ENCODE results near the gene LAMB4. TPM values are rescaled to one million over a fixed set of nuclear protein-coding genes. Genes with fewer than 3 reads are reported as not detected.

The LAMB4 gene
- total RNA-seq, 1 donor from 2014 or later = not detected

DNA sequence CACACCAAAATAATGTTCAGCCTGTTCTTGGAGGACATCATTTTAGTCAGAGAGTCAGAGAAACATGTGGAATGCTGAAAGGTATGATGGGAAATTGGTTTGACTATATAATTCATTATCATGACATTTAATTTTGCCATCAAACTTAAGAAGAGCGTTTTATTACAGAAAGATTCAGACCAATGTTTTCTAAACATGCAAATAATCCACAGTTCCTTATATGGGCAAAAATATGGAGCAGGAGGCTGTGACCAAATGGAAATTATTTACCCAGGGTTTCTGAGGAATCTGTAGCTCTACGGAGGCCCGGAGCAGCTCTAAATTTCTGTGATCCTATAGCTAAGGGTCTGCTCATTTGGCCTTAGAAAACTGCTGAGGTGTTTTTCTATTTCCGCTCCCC lies 33.2 kb downstream of the LAMB4 start:
- TF ChIP-seq, protein P1, sequence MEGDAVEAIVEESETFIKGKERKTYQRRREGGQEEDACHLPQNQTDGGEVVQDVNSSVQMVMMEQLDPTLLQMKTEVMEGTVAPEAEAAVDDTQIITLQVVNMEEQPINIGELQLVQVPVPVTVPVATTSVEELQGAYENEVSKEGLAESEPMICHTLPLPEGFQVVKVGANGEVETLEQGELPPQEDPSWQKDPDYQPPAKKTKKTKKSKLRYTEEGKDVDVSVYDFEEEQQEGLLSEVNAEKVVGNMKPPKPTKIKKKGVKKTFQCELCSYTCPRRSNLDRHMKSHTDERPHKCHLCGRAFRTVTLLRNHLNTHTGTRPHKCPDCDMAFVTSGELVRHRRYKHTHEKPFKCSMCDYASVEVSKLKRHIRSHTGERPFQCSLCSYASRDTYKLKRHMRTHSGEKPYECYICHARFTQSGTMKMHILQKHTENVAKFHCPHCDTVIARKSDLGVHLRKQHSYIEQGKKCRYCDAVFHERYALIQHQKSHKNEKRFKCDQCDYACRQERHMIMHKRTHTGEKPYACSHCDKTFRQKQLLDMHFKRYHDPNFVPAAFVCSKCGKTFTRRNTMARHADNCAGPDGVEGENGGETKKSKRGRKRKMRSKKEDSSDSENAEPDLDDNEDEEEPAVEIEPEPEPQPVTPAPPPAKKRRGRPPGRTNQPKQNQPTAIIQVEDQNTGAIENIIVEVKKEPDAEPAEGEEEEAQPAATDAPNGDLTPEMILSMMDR (IDR thresholded peaks at IDR 0.05) = no peak
- ATAC-seq (no peak), DNase-seq (no peak)
- Histone ChIP-seq H3K36me3 (no peaks in the 10 kb centered on the region), H3K4me1 (peaks cover 22% of the 10 kb centered on the region), H3K27me3 (no peaks in the 10 kb centered on the region), H3K9me3 (no peaks in the 10 kb centered on the region), H3K4me3 (no peak overlapping the region), H3K27ac (no peak overlapping the region)
- intact Hi-C loops (cut with DNase I) = no loop called here

DNA sequence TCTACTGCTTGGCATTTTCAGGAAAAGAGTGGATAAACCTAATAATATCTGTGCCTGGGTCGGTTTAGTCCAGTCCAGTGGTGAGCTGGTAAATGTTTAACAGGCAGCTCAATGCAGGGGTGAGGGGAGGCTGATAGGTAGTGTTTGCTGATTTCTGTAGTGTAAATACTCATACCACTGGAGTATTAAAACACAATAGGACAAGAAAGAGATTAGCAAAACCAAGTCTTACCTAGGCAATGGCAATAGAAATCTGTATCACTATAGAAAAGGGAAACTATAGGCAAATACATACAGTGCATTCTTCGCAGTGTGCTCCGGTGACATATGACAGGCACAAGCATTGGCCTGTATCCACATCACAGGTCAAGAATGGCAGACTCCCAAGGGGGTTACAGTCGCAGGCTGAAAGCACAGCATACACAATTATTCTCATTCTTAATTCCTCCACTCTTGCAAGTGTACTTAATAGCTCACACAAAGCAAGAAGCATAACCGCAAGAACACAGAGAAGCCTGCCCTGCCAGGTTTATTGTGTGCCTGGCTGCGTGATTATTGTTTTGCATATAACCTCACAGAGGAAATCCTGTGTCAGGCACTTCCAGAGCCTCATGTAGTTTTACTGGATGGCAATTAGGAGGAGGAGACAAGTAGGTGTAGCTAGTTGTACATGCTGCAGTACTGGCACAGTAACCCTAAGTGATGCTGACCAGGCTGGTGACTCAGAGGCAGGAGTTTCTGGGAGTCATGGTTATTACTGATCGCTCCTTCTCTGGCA lies 35.0 kb downstream of the LAMB4 start:
- DNase-seq (no peak), ATAC-seq (peak; percentile 71)
- intact Hi-C loops (cut with DNase I) = no loop called here
- H3K27ac ChIP-seq = no peak overlapping the region
- H3K36me3 ChIP-seq = no peaks in the 10 kb centered on the region
- no peaks in the 10 kb centered on the region for H3K9me3 ChIP-seq
- no peak overlapping the region for H3K4me3 ChIP-seq
- TF ChIP-seq, protein P1 (IDR thresholded peaks at IDR 0.05) = no peak
- no peaks in the 10 kb centered on the region for H3K27me3 ChIP-seq
- peaks cover 22% of the 10 kb centered on the region for H3K4me1 ChIP-seq

DNA sequence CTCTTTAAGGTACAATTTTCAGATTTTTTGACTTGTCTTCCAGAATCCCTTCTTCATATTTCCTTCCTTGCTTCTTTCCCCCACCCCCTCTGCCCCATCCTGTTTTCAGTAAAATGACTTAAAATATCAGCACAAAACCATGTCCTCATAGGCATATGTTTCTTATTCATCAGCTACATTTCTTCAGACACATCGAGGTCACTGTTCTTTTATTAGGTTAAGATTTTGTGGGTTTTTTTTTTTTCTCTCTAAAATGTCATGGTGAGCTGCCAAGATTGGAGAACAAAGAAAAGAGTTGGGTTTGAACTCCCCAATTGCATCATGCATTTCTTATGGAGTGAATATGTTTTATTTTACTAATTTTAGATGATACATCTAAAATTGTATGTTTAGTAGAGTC lies 35.8 kb downstream of the LAMB4 start:
- no peak overlapping the region for H3K4me3 ChIP-seq
- H3K9me3 ChIP-seq = no peaks in the 10 kb centered on the region
- TF ChIP-seq, protein P1 (IDR thresholded peaks at IDR 0.05) = no peak
- intact Hi-C loops (cut with DNase I) = no loop called here
- no peak for DNase-seq
- H3K27me3 ChIP-seq = no peaks in the 10 kb centered on the region
- peak overlapping the region; percentile 67 for H3K27ac ChIP-seq
- H3K4me1 ChIP-seq = peaks cover 22% of the 10 kb centered on the region
- H3K36me3 ChIP-seq = no peaks in the 10 kb centered on the region
- ATAC-seq = no peak

DNA sequence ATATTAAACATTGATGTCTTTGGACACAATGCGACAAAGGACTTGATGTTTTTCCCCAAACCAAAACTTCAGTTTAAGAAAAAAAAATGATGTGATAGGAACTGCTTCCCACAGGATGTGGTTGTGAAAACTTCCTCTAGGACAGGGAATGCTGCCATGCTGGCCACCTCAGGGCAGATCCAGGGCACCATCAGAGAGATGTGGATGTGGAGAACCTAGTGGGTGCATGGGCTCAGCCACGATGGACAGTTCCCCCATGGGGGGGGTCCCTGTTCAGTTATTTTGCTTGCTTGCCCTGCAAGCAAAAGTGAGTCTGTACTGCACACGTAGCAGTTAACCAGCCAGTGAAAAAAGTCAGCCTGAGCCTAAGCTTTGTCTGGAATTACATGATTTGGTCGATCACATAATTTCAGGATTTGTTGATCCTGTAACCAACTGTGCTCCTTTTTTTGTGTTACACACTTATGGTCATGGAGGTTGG lies 36.3 kb downstream of the LAMB4 start:
- DNase-seq = no peak
- H3K36me3 ChIP-seq = no peaks in the 10 kb centered on the region
- H3K9me3 ChIP-seq = no peaks in the 10 kb centered on the region
- H3K27me3 ChIP-seq = no peaks in the 10 kb centered on the region
- peak overlapping the region; percentile 67 for H3K27ac ChIP-seq
- peaks cover 22% of the 10 kb centered on the region for H3K4me1 ChIP-seq
- peak; percentile 42 for ATAC-seq
- intact Hi-C loops (cut with DNase I) = no loop called here
- no peak overlapping the region for H3K4me3 ChIP-seq
- TF ChIP-seq, protein P1 (IDR thresholded peaks at IDR 0.05) = no peak

DNA sequence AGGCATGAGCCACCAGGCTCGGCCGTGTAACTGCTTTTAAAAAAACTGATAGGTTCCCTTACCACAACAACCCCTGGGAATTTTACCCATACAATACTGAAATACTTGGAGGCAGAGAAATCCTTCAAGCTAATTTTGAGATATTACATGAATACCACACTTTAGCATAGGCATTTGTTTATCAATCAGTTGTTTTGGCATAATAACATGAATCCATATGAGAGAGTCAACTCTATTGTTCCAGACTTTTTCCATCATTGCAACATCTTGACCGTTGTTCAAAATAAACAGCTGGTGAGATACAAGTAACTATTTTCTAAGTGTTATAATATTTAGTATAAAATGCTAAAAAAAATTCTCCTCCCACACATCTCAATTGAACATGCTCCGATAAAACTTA lies 36.8 kb downstream of the LAMB4 start:
- intact Hi-C loops (cut with DNase I) = no loop called here
- DNase-seq (no peak), ATAC-seq (no peak)
- Histone ChIP-seq H3K36me3 (no peaks in the 10 kb centered on the region), H3K27ac (peak overlapping the region; percentile 67), H3K27me3 (no peaks in the 10 kb centered on the region), H3K9me3 (no peaks in the 10 kb centered on the region), H3K4me3 (no peak overlapping the region), H3K4me1 (peaks cover 22% of the 10 kb centered on the region)
- TF ChIP-seq, protein P1 (IDR thresholded peaks at IDR 0.05) = no peak
